DMS153 treated with DMSO at 0.1 percent for 48 hours (cell line): ENCODE measurements around the gene EPHB2.

ENCODE experiments used
- DNase-seq: peaks from one replicate; lab custom pipeline; 2025; ENCODE audit not compliant: unreplicated experiment; lab: John Stamatoyannopoulos, UW

The EPHB2 gene

GRCh38 chr1:22852144-22852655 lies 141.6 kb downstream of the EPHB2 start:
- no peak for DNase-seq

GRCh38 chr1:22853651-22854185 lies 143.1 kb downstream of the EPHB2 start:
- no peak for DNase-seq

- no peak for DNase-seq
Observed at GRCh38 chr1:22854688-22855565, 144.3 kb downstream of the EPHB2 start.

- no peak for DNase-seq
Observed at GRCh38 chr1:22855668-22856606, 145.3 kb downstream of the EPHB2 start.

GRCh38 chr1:22857661-22858060 lies 147.0 kb downstream of the EPHB2 start:
- DNase-seq = no peak

GRCh38 chr1:22860414-22860800 lies 149.8 kb downstream of the EPHB2 start:
- no peak for DNase-seq

- DNase-seq = no peak
Observed at GRCh38 chr1:22860883-22861385, 150.3 kb downstream of the EPHB2 start.

GRCh38 chr1:22861764-22862440 lies 151.3 kb downstream of the EPHB2 start:
- no peak for DNase-seq

- DNase-seq = no peak
Observed at GRCh38 chr1:22862752-22863151, 152.1 kb downstream of the EPHB2 start.

GRCh38 chr1:22863766-22864165 lies 153.1 kb downstream of the EPHB2 start:
- no peak for DNase-seq

GRCh38 chr1:22864886-22865285 lies 154.2 kb downstream of the EPHB2 start:
- DNase-seq = no peak

GRCh38 chr1:22865736-22866135 lies 155.1 kb downstream of the EPHB2 start:
- no peak for DNase-seq

- DNase-seq = no peak
Observed at GRCh38 chr1:22866868-22867267, 156.2 kb downstream of the EPHB2 start.

- no peak for DNase-seq
Observed at GRCh38 chr1:22868331-22868730, 157.7 kb downstream of the EPHB2 start.

- DNase-seq = no peak
Observed at GRCh38 chr1:22869325-22869724, 158.7 kb downstream of the EPHB2 start.

GRCh38 chr1:22870201-22870871 lies 159.7 kb downstream of the EPHB2 start:
- DNase-seq = no peak

- DNase-seq = no peak
Observed at GRCh38 chr1:22872981-22873664, 162.5 kb downstream of the EPHB2 start.

GRCh38 chr1:22874785-22875184 lies 164.1 kb downstream of the EPHB2 start:
- DNase-seq = no peak

GRCh38 chr1:22875241-22875640 lies 164.6 kb downstream of the EPHB2 start:
- DNase-seq = no peak
